ENCODE measurements around the gene CDK2AP2. TPM values are rescaled to one million over a fixed set of nuclear protein-coding genes. Genes with fewer than 3 reads are reported as not detected.
A peak's percentile ranks its signal among the peaks of the same experiment; 100 is the strongest.
"Not testable (repeated sequence)": the region's sequence is repeated elsewhere in the genome, so short reads cannot be mapped to it uniquely, and the experiment has no call there.

Gene CDK2AP2, protein sequence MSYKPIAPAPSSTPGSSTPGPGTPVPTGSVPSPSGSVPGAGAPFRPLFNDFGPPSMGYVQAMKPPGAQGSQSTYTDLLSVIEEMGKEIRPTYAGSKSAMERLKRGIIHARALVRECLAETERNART
- total RNA-seq: 100 to 1,000 TPM in 2 of 4 donors, 10 to 100 TPM in 2; 90.0 to 240 (median 148) TPM

- peak within 1 kb of the TSS; percentile 53 to 83 (median 56) for H3K4me3 ChIP-seq (replicated peaks in 1 of 3)
- no peaks in the 10 kb centered on the region for H3K9me3 ChIP-seq
- no peak for TF ChIP-seq CTCF (IDR thresholded peaks at IDR 0.05)
- peak; percentile 83 to 96 for TF ChIP-seq POLR2A (IDR thresholded peaks at IDR 0.05)
- intact Hi-C loops (cut with DNase I): loop anchor here (5.0 to 10.0 kb wide), 2 partner anchors 116 to 153 kb away; partner anchors contain the start of genes POLD4 and RAD9A
- peaks cover 0 to 3% of the 10 kb centered on the region in 2 donors for H3K36me3 ChIP-seq
- DNase-seq: peak; percentile 100
- WGBS, 2 donors: 0% methylated on average over 2 of the region's 57 CpGs; no CpG with 5 or more reads in 1 of the 2 donors
- H3K27ac ChIP-seq: peak within 1 kb of the TSS; percentile 93 to 99 (median 95)
- H3K27me3 ChIP-seq: no peaks in the 10 kb centered on the region
- peaks cover 30 to 35% of the 10 kb centered on the region in 2 donors for H3K4me1 ChIP-seq
Observed at GRCh38 chr11:67507864-67508485, at the start of gene CDK2AP2. CDK2AP2 (minus strand) TSS chr11:67508162; CDS start chr11:67508082, 80 bp downstream.

DNA sequence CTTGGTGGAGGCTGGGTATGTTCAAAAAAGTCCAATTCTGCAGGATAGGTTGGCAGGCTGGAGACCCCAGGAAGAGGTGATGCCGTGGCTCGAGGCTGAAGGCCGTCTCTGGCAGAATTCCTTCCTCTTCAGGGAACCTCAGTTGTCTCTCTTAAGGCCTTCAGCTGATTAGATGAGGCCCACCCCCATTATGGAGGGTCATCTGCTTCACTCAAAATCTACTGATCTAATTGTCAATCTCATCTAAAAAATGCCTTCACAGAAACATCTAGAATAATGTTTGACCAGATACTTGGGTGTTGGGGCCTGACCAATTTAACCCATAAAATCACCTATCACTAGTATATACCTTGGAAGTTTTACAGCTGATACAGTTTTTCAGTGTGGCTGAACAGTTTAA, 48.3 kb upstream of the CDK2AP2 start:
- no peaks in the 10 kb centered on the region for H3K9me3 ChIP-seq
- no peaks in the 10 kb centered on the region for H3K27me3 ChIP-seq
- H3K4me1 ChIP-seq: peaks cover 38 to 43% of the 10 kb centered on the region in 2 donors
- no peak overlapping the region for H3K4me3 ChIP-seq (replicated peaks in 1 of 3)
- no peak overlapping the region for H3K27ac ChIP-seq
- intact Hi-C loops (cut with DNase I): no loop called here
- no peak for DNase-seq
- WGBS, 2 donors: 79 to 82% methylated on average over 3 of the region's 3 CpGs
- H3K36me3 ChIP-seq: no peaks in the 10 kb centered on the region
- TF ChIP-seq CTCF (IDR thresholded peaks at IDR 0.05): no peak
- no peak for TF ChIP-seq POLR2A (IDR thresholded peaks at IDR 0.05)

- H3K27me3 ChIP-seq; H3K9me3 ChIP-seq; H3K36me3 ChIP-seq; H3K27ac ChIP-seq; H3K4me3 ChIP-seq (replicated peaks in 1 of 3); DNase-seq; intact Hi-C loops (cut with DNase I): not testable (repeated sequence)
- H3K4me1 ChIP-seq: peaks cover 7 to 13% of the 10 kb centered on the region in 2 donors
Observed at GRCh38 chr11:67551697-67552096, 43.7 kb upstream of the CDK2AP2 start.

GRCh38 chr11:67551127-67551526, 43.2 kb upstream of the CDK2AP2 start:
- TF ChIP-seq POLR2A (IDR thresholded peaks at IDR 0.05) (no peak), CTCF (IDR thresholded peaks at IDR 0.05) (no peak)
- Histone ChIP-seq H3K36me3 (no peaks in the 10 kb centered on the region), H3K27ac (no peak overlapping the region), H3K9me3 (no peaks in the 10 kb centered on the region), H3K4me3 (replicated peaks in 1 of 3) (no peak overlapping the region), H3K4me1 (peaks cover 7 to 14% of the 10 kb centered on the region in 2 donors), H3K27me3 (no peaks in the 10 kb centered on the region)
- no peak for DNase-seq
- intact Hi-C loops (cut with DNase I): no loop called here

DNA sequence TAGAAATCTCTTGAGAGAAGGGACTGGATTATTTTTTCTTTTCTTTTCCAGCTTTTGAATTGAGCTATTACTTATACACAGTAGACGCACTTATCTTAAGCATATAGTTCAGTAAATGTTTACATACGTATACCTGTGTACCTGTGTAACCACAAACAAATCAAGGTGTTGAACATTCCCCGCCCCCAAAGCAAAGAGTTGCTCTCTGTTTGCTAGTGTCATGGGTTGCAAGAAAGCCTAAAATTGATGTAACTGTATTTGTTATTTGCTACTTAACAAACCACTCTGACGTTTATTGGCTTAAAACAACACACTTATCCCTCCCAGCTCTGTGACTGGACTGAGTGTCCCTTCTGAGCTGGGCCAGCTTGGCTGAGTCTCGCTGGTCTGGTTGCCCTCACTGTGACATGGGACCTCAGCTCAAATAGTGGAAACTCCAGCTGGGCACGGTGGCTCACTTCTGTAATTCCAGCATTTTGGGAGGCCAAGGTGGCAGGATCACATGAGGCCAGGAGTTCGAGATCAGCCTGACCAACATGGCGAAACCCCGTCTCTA, 40.7 kb upstream of the CDK2AP2 start:
- DNase-seq: no peak
- intact Hi-C loops (cut with DNase I): no loop called here
- no peaks in the 10 kb centered on the region for H3K27me3 ChIP-seq
- no peaks in the 10 kb centered on the region for H3K9me3 ChIP-seq
- H3K27ac ChIP-seq: no peak overlapping the region
- TF ChIP-seq CTCF (IDR thresholded peaks at IDR 0.05) (no peak), POLR2A (IDR thresholded peaks at IDR 0.05) (no peak)
- H3K4me1 ChIP-seq: peaks cover 13 to 29% of the 10 kb centered on the region in 2 donors
- H3K4me3 ChIP-seq (replicated peaks in 1 of 3): no peak overlapping the region
- no peaks in the 10 kb centered on the region for H3K36me3 ChIP-seq
- 81 to 84% methylated on average over 8 to 9 of the region's 9 CpGs for WGBS, 2 donors

GRCh38 chr11:67548112-67548511, 40.1 kb upstream of the CDK2AP2 start:
- WGBS, 2 donors: 92% methylated on average over 4 of the region's 4 CpGs
- H3K9me3 ChIP-seq; H3K4me3 ChIP-seq (replicated peaks in 1 of 3); intact Hi-C loops (cut with DNase I); H3K27me3 ChIP-seq; H3K27ac ChIP-seq; H3K36me3 ChIP-seq; DNase-seq: not testable (repeated sequence)
- H3K4me1 ChIP-seq: peaks cover 13 to 24% of the 10 kb centered on the region in 2 donors

Measured in thyroid gland (tissue), 4 donors.